GF-D8 (cell line): ENCODE data around the gene ULK4.
"Not testable (repeated sequence)": the region's sequence is repeated elsewhere in the genome, so short reads cannot be mapped to it uniquely, and the experiment has no call there.

ENCODE experiments used
- DNase-seq: peaks from one replicate; lab custom pipeline; 2025; lab: John Stamatoyannopoulos, UW

ULK4 gene

DNA sequence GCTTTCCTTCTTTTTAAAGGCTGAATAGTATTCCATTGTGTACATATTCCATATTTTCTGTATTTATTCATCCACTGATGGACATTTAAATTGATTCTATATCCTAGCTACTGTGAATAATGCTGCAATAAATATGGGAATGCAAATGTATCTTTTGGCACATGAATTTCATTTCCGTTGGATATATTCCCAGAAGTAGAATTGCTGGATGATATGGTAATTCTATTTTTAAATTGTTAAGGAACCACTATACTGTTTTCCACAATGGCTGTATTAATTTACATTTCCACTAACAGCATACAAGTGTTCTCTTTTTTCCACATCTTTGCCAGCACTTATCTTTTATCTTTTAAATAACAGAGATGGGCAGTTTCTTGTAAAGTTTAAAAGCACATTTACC, 459.9 kb downstream of the ULK4 start:
- DNase-seq = no peak

DNA sequence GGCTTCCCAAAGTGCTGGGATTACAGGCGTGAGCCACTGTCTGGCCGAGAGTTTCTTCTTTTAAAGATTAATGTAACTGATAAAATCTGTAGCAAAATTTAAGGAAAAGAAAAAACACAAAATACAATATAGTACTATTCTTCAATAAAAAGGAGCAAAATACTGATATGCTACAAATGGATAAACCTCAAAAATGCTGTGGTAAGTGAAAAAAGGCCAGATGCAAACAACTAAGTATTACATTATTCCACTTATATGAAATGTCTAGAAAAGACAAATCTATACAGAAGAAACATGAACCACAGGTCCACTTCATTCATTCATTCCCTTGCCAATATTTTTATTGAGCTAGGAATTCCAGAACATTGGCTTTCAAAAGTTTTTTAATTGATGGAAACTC, 463.1 kb downstream of the ULK4 start:
- no peak for DNase-seq

DNA sequence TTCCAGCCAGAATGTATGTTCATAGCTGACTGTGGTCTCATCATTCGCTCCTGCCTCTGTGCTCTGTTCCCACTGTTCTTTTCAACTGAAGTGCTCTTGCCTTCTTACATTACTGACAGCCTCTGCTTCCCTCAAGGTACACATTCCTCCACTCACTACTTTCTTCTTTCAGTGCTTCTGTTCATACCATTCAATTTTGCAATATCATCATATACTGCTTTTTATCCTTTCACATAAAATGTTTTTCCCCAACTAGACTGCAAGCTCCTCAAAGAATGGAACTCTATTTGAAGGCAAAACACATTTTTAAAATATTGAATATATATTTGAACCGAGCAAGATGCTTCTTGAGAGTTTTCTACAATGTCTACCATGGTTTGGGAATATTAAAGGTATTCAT, 471.5 kb downstream of the ULK4 start:
- DNase-seq = no peak

DNA sequence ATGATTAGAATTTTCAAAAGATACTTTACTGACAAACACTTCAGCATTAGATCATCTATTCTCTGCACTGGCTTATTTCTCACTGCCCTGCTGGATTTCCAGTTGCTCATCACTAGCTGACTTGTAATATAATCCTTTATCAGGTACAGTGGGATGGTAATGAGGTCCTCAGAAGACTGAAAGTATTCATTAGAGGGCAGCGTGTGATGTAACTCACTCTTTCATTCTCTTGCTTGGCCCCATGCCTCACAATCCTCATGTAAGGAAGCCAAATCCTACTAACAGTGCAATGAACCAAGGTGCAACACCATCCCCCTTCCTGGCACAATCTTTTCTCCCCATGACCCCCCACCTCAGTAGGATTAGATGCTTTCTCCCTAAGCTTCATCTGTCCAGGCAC, 472.7 kb downstream of the ULK4 start:
- DNase-seq = no peak

DNA sequence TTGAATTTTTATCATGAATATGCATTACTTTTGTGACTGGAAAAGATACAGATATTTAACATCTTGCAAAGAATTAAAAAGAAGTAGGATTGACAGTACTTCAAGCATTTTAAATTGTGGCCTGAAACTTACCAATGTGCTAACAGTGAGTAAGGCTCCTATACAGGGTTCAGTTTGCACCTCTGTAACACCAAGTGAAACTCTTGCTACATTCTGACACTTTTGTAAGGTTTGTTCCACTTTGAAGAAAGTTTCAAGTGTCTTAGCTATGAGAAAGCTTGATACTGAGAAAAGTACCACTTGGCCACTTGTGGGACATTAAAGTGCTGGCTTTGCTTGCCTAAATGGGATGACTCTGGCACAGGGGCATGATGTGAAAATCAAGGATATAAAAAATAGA, 473.4 kb downstream of the ULK4 start:
- no peak for DNase-seq

DNA sequence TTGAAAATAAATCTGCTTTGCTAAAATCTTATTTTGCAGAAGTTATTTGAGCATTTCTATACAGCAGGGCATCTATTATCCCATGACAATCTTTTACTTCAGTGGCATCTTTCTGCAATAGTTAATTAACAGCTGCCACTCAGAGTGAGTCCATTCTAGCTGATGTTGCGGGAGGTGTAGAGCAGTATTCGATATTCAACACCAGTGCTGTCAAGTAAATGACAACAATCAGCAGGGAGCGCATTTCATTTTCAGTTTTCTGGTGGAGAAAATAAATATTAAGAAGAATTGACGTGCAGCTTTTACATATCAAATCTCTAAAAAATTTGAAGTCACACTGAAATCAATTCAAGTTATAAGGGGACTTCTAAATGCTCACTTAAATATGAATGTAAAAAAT, 476.4 kb downstream of the ULK4 start:
- no peak for DNase-seq

DNA sequence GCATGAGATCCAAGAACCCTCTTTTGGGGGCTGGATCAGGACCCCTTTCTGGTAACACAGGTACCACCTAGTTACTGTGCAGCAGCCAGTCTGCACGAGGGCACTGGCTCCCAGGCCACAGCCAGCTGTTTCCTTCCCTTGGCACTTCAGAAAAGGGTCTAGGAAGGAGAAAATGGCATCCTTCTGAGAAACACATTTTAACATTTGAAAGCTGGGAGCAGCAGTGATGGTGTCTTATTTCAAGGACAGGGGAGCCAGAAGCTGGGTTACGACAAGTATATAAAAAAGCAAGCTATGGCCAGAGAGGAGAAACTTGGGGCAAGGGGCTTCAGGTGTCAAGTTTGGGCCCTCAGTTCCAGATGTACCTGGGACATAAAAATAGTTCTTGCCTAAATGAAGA, 479.8 kb downstream of the ULK4 start:
- no peak for DNase-seq

DNA sequence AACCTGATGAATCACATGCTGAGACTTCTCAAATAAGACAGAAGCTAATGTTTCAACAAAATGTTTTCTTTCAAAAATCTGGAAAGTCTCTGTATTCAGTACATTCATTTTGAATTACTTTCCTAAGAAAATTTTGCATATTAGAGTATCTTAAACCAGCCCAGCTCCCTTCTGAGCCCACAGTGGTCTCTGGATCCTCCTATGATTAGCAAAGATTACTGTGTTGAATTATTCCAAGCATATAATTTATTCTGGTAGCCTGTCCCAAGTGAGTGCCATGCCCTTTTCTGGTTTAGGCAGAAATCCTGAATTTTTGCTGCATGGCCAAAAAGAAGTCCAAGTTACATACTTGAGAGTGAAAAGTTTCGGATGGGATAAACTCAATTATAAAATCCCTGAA, 483.6 kb downstream of the ULK4 start:
- DNase-seq = no peak

DNA sequence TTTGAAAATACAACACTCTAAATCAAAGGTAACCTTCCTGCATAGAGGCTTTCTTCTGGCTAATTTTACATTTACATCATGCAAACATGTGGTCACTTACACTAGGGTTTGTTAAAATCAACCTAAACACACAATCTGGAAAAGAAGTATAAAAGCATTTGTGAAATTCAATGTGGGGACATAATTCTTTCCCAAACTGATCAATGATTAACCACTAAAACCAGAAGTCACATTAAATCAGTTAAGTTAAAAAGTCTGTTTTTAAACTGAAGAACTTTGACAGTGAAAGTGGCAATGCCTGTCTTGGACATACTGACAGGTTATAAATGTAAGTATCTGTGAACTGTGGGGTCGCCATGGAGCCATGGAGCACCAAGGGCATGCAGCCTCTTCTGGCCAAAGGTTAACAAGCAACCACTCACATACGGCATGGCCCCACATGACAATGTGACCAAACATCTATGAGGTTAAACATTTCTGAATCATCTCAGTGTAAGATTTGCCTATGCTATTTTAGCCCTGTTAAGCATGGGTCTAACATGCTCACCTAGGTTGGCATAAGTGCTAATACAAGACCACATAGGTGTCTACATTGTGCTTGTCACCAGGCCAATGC, 484.4 kb downstream of the ULK4 start:
- DNase-seq = no peak

DNA sequence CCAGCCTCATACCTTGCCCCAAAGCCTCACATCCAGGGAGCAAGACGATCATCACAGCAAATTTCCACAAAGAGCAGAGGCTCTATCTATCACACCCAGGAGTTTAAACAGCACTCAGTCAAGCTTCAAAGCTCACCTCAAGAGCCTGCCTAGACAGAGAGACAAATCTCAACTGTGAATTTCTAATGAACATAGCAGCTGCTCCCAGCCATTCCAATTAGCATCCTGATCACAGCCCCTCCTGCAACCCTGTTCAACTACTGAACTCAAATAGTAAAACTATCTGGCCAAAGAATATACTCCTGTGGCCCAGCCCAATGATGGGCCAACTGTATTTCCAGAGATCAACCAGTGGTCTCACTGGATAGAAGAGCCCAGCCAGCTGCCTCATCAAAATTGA, 492.8 kb downstream of the ULK4 start:
- no peak for DNase-seq

DNA sequence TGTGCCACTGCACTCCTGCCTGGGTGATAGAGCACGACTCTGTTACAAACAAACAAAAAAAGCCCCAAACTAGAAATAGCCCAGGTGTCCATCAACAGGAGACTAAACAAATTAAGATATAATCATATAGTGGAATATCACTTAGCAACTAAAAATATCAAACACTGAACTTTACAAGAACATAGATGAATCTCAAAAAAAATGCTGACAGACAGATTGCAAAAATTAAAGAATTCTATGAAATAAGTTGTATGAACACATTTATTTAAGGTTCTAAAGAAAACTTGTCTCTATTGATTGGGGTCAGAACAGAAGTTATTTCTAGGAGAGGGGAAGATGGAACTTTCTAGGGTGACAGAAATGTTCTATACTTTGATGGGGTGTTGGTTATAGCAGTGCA, 494.4 kb downstream of the ULK4 start:
- no peak for DNase-seq

DNA sequence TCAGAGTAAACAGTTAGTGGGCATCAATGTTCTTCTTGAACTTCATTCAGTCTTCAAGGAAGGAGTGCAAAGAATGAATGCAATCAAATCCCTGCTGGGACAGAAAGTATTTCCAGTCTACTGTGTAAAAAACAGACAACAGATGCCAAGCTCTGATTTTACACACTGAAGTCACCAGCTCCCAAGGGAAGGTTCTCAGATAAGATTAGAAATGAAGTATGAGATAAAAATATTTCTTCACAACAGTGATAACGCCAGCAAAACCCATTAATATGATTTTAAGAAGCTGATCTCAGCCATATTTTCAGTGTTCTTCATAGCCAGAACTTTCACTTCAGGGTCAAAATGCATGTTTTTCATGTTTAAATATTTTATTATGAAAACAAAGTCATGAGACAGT, 497.0 kb downstream of the ULK4 start:
- DNase-seq = no peak

DNA sequence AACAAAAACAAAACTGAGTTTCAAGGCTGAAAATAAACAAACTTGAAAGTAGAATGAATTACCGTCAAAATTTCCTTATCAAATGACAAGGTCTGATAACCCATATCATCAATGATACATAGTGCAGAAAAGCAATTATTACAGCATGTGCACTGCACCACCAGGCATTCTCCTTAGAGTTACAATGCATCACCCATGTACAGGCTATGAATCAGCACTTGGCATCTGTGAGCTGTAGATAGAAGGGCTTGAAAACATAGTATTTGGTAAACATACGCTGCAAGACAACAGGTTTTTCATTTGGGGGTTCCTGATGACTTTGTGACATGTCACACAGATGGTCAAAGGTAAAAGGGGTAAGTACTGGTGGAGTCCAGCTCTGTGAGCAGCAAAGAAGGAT, 497.5 kb downstream of the ULK4 start:
- no peak for DNase-seq

DNA sequence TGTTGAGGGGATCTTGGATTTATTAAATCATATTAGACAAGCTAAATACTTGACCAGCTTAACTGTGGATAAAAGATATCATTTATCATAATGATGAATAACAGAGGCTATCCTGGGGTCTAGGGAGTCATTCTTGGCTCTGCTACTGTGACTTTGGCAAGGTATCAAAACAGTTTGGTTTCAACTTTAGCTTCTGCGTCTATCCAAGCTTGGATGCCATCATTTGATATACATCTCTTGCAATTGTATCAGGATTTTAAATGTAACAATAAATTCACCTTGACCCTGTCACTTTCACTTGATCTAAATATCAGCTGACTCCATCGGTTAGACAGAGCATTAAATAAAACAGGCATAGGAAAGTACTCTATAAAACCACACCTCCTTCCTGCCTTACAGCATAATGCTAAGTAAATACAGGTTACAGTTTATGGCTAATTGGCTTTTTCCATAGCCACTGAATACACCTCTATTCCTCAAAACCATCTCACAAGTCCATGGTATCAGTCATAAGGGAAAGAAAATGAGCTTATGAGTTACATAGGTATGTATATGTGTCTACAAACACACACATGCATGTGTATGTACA, 499.7 kb downstream of the ULK4 start:
- DNase-seq = no peak

DNA sequence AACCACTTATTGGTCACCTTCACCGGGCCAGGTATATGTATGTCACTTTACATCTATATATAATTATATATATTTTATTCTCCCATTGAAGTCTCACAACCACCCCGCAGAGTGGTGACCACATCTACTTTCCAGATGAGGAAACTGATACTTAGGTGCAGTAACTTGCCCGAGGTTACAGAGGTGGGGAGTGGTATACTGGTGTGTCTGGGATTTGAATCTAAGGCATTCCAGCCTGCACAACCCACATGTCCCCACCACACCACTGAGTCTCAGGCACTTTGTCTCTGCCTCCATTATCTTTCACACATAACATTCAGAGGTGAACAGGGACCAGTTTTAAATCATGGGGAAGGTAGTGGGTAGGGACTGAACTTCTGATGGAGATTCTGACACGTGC, 501.2 kb downstream of the ULK4 start:
- no peak for DNase-seq

DNA sequence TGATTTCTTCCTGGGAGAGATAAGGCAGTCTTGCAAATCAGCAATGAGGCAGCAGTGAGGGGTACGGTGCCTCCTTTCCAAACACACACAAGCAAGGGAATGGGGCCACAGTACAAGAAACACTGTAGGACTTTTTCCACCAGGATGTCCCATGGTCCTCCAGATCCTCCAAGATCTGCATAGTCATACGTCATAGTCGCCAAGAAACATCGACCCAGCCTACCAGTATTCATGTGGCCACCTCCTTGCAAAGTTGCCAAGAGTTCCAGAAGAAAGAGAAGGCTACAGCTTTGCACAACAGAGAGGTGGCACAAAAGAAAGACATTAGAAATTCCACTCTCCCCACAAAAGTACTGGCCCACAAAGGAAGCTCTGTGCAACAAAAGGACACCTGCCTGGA, 504.7 kb downstream of the ULK4 start:
- no peak for DNase-seq

DNA sequence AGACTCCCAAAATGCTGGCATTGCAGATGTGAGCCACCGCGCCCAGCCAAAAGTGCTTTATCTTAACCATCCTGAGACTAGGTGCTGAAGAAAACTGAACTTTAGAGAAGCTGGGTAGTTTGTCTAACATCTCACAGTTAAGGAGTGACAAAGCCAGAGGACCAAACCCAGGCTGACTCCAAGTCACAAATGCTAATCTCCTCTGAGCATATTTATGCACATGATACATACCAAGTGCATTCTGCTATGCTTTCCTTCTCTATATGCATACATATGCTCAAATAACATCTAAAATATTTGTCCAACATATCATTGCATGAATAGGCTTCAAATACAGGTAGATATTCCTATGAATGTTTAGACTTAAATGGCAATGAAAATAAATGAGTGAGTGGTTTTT, 505.7 kb downstream of the ULK4 start:
- DNase-seq = no peak

DNA sequence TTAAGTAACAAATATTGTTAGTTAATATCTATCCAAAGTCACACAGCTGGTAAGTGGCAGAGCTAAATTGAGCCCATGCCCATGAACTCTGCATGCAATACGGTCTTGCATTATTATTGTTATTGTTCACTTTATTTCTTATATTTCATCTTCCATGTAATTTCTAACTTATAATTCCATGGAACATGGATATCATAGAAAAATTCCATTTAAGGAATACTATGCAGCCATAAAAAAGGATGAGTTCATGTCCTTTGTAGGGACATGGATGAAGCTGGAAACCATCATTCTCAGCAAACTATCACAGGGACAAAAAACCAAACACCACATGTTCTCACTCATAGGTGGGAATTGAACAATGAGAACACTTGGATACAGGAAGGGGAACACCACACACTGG, 508.3 kb downstream of the ULK4 start:
- DNase-seq = not testable (repeated sequence)

DNA sequence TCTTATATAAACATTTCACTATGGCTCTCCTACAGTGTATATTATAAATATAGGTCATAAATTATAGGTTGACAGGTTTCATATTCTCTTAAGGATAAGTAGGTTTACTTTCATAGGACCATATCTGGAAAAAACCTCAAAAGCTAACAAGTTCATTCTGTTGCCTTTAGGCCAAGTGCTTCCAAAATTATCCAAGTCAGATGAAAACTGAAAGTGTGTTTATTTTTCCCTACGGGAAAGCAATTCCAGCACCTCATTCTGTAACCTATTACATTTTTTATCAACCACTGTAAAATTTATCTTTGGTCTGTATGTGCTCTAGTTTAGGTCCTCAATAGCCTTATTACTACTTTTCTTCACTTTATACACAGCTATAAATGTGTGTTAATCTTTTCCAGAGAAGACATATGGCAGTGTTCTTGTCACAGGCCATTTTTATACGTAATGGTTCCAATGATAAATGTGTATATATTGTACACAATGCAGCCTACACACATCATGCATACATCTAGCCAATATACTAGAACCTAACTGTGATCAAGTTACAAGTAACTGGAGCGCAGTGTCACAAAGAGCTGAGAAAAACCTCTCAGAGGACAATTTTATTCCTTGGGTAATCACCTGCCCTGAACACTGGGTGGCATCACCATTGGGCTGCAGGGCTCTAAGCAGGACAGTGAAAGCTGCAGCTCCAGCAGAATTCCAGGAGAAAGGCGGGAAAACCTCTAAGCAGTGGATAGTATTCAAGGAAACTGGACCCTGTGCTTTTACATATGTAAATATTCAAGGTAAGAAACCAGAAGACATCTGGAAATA, 511.3 kb downstream of the ULK4 start:
- no peak for DNase-seq

DNA sequence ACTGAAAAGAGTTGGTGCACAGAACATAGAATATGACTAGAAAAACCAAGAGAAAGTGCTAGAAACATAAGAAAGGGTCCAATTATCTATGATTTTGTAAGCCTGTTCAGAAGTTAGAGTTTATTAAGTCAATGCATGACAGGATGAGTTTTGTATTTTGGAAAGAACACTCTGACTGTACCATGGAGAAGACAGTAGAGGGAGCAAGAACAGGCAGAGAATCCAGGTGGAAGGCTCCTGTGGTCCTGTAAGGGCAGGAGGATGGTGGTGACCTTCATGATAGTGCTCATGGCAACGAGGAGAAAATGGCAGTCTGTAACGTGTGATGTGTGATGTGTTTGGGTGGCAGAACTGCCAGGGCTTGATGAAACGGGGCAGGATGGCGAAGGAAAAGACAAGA, 513.5 kb downstream of the ULK4 start:
- no peak for DNase-seq

DNA sequence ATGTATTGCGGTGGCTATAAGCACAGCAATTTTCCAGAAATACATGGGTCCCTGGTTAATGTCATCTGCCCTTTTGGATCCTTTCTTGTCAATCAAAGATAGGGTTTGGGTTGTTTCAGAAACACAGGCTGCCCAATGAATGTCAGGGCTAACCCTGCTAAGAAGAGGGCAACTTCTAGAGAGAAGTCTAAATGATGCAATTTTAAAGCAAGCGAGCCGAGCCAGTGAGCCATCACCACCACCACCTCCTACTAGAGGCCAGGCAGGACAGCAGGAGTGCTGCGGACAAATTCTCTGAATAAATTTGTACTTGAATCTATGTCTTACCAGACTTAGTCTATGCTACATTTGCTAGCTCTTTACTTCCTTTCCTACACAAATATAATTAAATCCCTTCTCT, 514.2 kb downstream of the ULK4 start:
- no peak for DNase-seq

DNA sequence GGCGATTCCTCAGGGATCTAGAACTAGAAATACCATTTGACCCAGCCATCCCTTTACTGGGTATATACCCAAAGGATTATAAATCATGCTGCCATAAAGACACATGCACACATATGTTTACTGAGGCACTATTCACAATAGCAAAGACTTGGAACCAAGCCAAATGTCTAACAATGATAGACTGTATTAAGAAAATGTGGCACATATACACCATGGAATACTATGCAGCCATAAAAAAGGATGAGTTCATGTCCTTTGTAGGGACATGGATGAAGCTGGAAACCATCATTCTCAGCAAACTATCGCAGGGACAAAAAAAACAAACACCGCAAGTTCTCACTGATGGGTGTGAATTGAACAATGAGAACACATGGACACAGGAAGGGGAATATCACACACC, 515.6 kb downstream of the ULK4 start:
- not testable (repeated sequence) for DNase-seq

DNA sequence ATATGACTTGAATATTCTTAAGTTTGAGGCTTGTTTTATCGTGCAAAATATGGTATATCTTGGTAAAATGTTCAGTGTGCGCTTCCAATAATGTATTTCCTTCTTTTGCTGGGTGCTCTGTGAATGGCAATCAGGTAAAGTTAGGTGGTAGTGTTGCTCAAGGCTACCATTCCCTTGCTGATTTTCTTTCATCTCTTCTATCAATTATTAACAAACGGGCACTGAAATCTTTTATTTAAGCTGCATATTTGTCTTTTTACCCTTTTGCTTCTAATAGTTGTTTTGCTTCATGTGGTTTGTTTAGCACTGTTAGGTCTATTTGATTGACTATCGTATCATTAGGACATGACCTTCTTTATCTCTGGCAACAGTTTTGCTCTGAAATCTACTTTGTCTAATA, 520.3 kb downstream of the ULK4 start:
- DNase-seq = no peak

DNA sequence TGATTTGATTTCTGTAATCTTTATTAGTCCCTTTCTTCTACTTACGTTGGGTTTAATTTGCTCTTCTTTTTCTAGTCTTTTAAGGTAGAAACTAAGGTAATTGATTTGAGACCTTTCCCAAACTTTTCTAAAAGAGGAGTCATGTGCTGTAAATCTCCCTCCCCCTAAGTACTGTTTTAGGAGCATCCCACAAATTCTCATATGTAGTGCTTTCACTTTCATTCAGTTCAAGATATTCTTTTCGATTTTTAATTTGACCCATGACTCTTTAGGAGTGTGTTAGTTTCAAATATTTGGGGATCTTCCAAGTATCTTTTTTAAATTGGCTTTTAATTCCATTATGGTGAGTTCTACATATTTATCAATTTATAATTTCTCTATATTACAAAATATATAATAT, 520.8 kb downstream of the ULK4 start:
- DNase-seq = no peak
